GM19397 (cell line): Measurements from ENCODE around the gene LAMA1.
"Not testable (repeated sequence)": the region's sequence is repeated elsewhere in the genome, so short reads cannot be mapped to it uniquely, and the experiment has no call there.

Experiments used
- ATAC-seq: cut with Tn5 transposase; IDR thresholded peaks from one replicate; pipeline ENCODE4 v1.9.1; 2021; ENCODE audit warnings: mild to moderate bottlenecking, moderate library complexity; ENCODE audit not compliant: unreplicated experiment

Gene LAMA1

GRCh38 chr18:7117390-7118355 is at the start of gene LAMA1:
Gene LAMA1 (minus strand): TSS chr18:7117797. CDS start chr18:7117720, 77 bp downstream.
- no peak for ATAC-seq

- ATAC-seq, result no peak
Observed at GRCh38 chr18:7165846-7166393, 48.3 kb upstream of the LAMA1 start.

DNA sequence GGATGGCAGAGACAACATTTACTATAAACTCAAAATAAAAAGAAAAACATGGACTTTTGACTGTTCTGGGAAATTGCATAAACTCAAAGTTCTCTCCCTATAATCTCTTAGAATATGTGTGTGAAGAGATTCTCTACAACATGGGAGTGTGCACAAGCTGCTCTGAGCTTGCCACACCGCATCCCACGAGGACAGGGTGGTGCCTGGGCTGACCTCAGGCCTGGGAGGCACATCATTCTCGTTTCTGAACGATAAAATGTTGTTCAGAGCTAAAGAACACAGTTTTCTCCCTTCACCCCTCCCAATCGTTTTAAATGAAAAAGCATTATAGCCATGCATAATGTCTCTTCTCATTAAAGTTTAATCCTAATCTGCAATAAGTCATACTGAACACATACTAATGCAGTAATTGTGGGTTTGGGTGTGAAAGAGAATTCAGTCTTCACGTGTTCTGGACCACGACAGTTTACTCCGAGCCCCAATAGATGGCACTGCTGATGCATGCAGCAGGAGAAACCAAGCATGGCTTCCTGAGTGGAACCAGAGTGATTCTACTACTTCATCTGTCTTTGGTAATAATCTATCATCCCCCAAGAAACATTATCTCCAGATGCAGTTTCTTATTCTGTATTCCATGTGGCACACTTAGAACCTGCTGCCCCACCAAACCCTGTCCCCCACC is 46.9 kb upstream of the LAMA1 start:
- ATAC-seq, result no peak

- ATAC-seq, result no peak
Observed at GRCh38 chr18:7158216-7158615, 40.6 kb upstream of the LAMA1 start.

DNA sequence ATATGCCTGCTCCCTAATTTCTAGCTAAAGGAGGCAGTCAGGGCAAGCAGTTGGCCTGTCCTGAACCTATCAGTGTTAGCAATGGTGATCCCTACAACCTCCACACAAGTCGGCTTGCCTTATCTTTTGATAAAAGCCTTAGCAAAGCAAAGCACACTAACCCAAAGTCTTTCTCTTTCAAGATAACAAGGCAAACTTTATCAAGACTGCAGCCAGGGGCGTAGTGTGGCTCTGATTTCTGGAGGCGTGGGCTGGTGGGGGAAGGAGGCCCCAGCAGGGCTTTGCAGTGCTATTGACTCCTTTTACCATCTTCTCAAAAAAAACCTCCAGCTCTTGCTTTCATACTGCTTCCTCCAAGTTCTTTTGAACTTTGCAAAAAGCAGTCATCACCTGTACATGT is 40.2 kb upstream of the LAMA1 start:
- no peak for ATAC-seq

GRCh38 chr18:7155887-7156286 is 38.3 kb upstream of the LAMA1 start:
- ATAC-seq, result no peak

DNA sequence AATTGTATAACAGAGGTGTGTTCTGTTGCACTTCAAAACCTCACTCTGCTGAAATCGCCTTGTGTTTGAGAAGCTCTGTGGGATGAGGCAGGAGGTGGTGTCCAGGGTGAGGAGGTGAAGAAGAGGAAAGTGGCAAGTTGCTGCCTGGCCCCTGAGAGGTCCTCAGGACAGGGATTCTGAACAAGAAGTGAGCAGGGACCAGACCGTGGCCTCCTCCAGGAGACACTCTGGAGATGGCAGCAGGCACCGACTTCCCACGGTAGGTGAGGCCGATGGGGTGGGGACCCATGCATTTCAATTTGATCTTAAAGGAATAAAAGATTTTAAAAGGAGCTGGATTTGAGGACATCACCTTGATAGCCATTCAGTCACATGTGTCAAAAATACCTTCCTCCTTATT is 37.5 kb upstream of the LAMA1 start:
- no peak for ATAC-seq

DNA sequence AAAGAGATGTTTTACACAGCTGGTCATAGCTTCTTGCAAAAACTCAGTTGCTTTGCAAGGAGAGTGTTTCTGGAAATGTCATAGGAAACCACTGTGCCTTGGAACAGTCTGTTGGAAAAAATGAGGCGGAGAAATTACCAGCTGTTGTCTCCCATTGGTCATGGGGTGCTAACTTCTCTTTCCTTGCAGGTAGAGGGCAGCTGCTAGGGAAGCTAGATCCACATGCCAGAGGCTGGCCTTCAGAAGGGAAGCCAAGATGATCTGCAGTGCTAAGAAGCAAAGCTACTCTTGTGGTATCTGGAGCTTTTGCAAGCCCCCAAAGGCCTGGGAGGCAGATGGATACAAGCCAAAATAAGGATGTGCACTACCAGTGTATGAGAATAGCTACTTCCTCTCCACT is 34.8 kb upstream of the LAMA1 start:
- ATAC-seq, result no peak

- no peak for ATAC-seq
Observed at GRCh38 chr18:7147399-7147798, 29.8 kb upstream of the LAMA1 start.

DNA sequence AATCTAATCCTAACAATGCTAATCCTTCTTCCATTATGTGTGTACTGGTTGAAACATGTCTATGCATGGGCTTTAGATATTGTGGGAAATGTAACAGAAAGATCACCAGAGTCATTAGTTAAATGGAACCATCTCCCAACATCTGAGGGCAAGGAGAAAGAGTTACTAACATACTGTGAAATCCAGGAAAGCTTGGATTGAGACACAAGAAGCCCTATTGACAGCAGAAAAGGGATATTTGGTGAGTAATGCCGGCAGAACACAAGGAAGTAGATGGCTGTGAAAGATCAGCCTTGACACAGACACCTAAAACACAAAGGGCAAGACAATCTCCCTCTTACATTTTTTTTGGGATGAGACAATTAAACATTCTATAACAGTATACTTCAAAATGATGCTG is 28.5 kb upstream of the LAMA1 start:
- no peak for ATAC-seq

DNA sequence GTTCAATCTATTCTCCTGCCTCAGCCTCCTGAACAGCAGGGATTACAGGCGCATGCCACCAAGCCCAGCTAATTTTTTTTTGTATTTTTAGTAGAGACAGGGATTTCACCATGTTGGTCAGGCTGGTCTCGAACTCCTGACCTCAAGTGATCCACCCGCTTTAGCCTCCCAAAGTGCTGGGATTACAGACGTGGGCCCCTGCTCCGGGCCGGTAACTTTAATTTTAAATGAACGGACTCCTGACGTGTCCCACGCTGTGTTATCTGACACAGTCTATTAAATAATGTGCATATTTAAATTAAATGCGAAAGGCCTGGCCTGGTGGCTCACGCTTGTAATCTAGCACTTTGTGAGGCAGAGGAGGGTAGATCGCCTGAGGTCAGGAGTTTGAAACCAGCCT is 27.3 kb upstream of the LAMA1 start:
- not testable (repeated sequence) for ATAC-seq

DNA sequence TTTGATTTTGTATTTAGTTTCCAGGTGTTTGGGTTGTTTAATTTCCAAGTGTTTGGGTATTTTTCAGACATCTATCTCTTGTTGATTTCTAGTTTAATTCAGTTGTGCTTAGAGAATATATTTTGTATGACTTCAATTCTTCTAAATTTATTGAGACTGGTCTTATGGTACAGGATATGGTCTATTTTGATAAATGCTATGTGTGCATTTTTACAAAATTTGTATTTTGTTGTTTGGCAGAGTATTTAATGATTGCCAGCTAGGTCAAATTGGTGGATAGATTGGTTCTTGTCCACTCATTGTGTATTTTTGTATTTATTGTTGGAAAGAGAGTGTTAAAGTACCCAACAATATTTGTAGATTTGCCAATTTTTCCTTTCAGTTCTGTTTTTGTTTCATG is 23.7 kb upstream of the LAMA1 start:
- no peak for ATAC-seq

- ATAC-seq, result no peak
Observed at GRCh38 chr18:7139409-7139808, 21.8 kb upstream of the LAMA1 start.

- ATAC-seq, result no peak
Observed at GRCh38 chr18:7133181-7133580, 15.6 kb upstream of the LAMA1 start.

DNA sequence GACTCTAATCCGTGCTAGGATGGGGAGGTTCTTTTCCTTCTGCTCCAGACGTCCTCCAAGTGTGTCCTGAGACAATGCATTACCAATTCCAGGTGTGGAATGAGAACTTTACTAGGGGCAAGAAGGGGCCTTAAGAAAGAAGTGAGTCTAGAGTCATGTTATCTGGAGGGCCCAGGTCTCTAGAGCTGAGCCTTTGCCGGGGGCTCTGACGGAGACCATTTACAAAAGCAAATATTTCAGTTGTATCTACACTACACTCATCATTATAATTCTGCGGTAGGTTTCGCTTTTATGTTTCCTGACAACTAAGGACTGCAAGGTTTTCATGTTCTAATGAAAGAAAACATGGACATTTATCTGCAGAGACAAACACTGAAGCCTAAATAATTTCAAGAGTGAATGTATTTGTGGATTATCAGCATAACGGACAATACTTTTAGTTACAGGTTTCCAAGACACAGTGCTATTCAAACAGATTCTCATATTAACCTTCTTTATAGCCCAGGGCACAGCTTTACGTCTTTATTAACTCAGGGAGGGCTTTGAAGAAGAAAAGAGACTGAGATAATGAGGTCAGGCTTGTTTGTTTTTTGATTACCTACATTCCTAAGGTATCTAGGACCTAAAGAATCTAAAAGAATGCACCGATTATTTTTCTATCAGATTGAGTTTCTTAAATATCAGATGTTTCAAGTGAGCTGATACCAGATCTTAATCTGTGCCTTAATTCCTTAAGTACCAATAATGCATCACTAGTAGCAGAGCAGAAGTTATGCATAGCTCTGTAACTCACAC is 15.0 kb upstream of the LAMA1 start:
- ATAC-seq, result no peak

GRCh38 chr18:7122376-7122775 is 4.8 kb upstream of the LAMA1 start:
- ATAC-seq, result no peak

DNA sequence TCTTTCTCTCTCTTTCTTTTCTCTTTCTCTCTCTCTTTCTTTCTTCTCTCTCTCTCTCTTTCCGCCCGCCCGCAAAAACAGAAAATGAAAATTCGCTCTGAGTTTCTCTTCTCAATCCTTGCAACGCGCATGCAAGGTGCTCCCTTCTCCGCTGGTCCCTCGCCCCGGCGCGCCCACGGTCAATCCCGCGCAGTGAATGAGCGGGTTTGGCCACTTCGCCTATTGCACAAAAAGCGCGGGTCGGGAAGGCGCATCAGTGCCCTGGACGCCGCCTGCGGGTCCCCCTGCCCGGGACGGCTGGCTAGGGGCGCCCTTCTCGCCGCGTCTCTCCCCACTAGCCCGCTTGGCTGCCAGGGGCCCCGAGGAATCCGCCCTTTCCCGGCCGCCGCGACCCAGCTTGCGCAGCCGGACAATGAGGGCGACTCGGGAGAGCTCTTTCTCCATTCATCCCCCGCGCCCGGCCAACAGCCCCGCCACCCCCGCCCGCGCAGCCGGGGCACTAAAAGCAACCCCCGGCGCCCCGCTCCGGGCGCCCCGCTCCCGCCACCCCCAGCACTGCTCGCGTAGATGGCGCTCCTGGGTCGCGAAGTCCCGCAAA is 706 bp downstream of the LAMA1 start:
- no peak for ATAC-seq

- ATAC-seq, result no peak
Observed at GRCh38 chr18:7116001-7116730, 1.4 kb downstream of the LAMA1 start.

DNA sequence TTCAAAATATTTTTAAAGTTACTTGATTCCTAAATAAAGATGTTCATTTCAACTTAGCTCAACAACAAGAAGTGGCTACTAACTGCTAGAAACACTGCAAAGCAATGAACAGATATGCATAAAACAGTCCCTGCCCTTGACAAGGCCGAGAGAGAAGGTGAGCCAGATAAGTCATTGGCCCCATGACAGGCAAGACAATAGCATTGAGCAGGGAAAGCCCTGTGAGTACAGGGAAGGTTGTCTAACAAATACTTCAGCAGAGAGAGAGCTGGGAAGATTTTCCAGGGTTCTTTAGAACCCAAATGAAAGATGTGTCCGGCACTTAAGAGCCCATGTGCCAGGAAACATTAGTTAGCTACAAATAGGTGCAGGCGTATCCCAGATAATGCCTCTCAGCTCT is 4.7 kb downstream of the LAMA1 start:
- ATAC-seq, result no peak

GRCh38 chr18:7111134-7111533 is 6.5 kb downstream of the LAMA1 start:
- ATAC-seq, result no peak
